ENCODE data around the gene BTBD8. TPM values are rescaled to one million over a fixed set of nuclear protein-coding genes. Genes with fewer than 3 reads are reported as not detected.

Gene BTBD8
- total RNA-seq, 1 donor from 2014 or later: 4.0 TPM

DNA sequence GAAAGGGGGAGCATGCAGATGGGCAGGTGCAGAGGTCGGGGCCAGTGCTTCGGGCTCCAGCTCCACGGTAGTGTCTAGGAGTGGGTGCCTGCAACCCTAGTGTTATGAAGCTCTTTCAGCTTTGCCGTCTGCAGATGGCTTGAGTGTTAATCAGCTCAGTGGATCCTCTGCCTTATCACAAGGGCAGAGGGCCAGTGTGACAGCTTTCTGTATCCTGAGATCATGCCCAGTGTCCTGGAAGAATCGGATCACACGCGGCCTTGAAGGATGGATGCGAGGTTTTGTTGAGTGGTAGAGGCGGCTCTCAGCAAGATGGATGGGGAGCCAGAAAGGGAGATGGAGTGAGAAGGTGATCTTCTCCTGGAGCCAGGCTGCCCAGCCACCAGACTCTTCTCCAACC, 112.1 kb downstream of the BTBD8 start:
- H3K9me3 ChIP-seq (replicated peaks): no peaks in the 10 kb centered on the region
- TF ChIP-seq, protein P1, sequence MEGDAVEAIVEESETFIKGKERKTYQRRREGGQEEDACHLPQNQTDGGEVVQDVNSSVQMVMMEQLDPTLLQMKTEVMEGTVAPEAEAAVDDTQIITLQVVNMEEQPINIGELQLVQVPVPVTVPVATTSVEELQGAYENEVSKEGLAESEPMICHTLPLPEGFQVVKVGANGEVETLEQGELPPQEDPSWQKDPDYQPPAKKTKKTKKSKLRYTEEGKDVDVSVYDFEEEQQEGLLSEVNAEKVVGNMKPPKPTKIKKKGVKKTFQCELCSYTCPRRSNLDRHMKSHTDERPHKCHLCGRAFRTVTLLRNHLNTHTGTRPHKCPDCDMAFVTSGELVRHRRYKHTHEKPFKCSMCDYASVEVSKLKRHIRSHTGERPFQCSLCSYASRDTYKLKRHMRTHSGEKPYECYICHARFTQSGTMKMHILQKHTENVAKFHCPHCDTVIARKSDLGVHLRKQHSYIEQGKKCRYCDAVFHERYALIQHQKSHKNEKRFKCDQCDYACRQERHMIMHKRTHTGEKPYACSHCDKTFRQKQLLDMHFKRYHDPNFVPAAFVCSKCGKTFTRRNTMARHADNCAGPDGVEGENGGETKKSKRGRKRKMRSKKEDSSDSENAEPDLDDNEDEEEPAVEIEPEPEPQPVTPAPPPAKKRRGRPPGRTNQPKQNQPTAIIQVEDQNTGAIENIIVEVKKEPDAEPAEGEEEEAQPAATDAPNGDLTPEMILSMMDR (IDR thresholded peaks at IDR 0.05; ENCODE audit: borderline replicate concordance): no peak
- no peak overlapping the region for H3K27ac ChIP-seq (replicated peaks)
- H3K4me1 ChIP-seq: no peaks in the 10 kb centered on the region
- H3K27me3 ChIP-seq (ENCODE audit: low read depth): no peaks in the 10 kb centered on the region
- no peaks in the 10 kb centered on the region for H3K36me3 ChIP-seq
- no peak overlapping the region for H3K4me3 ChIP-seq
- DNase-seq: no peak
- intact Hi-C loops (cut with micrococcal nuclease): no loop called here

DNA sequence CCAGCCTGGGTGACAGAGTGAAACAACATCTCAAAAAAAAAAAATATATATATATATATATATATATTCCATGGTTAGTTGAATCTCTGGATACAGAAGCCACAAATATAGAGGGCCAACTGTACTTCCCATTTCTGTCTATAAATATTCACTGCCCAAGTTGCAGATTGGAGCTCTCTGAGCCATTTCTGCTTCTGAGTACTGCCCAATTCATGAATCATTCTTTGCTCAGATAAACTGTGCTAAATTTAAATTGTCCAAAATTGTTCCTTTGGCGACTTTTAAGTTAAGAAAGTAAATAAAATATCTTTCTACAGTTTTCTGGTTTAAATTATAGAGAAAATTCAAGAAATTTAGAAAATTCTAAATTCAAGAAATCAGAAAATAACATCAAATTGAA, 114.4 kb downstream of the BTBD8 start:
- no peak overlapping the region for H3K27ac ChIP-seq (replicated peaks)
- H3K36me3 ChIP-seq: no peaks in the 10 kb centered on the region
- no peaks in the 10 kb centered on the region for H3K4me1 ChIP-seq
- intact Hi-C loops (cut with micrococcal nuclease): no loop called here
- no peak for DNase-seq
- no peaks in the 10 kb centered on the region for H3K27me3 ChIP-seq (ENCODE audit: low read depth)
- TF ChIP-seq, protein P1 (IDR thresholded peaks at IDR 0.05; ENCODE audit: borderline replicate concordance): no peak
- H3K4me3 ChIP-seq: no peak overlapping the region
- no peaks in the 10 kb centered on the region for H3K9me3 ChIP-seq (replicated peaks)

DNA sequence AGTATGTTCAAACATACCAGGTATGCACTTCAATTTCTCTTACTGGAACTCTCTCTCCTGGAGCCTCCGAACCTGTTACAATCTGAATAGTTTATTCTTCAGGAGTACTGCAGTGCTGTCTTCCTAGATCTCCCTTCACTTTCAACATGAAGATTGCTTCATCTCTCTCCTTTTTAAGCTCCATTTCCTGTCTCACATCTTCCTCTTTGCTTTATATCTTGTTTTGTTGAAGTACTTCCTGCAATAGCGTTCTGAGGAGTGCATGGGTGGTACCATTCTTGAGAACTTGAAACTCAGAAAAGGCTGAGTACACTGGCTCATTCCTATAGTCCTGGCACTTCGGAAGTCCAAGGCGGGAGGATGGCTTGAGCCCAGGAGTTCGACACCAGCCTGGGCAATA, 121.8 kb downstream of the BTBD8 start:
- H3K27me3 ChIP-seq (ENCODE audit: low read depth): no peaks in the 10 kb centered on the region
- peaks cover 15% of the 10 kb centered on the region for H3K9me3 ChIP-seq (replicated peaks)
- TF ChIP-seq, protein P1 (IDR thresholded peaks at IDR 0.05; ENCODE audit: borderline replicate concordance): no peak
- H3K4me3 ChIP-seq: no peak overlapping the region
- no peaks in the 10 kb centered on the region for H3K4me1 ChIP-seq
- DNase-seq: no peak
- intact Hi-C loops (cut with micrococcal nuclease): no loop called here
- H3K36me3 ChIP-seq: no peaks in the 10 kb centered on the region
- no peak overlapping the region for H3K27ac ChIP-seq (replicated peaks)

DNA sequence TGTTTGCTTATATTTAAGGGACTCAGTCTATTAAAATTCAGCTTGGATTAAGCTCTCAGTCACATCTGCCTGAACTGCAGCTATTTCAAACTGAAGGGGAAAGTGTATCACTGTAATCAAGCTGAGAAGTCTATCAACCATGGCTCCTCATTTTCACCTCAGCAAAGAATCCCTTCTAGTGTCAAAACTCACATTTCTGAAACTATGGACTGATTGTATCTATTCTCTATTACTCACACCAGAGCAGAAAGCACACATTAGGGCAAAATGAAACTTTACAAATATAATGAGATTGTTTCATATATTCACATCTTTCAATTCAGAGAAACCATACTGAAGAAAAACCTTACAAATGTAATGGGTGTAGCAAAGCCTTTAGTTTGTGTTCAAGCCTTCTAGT, 123.0 kb downstream of the BTBD8 start:
- H3K36me3 ChIP-seq: no peaks in the 10 kb centered on the region
- DNase-seq: no peak
- no peaks in the 10 kb centered on the region for H3K4me1 ChIP-seq
- H3K27me3 ChIP-seq (ENCODE audit: low read depth): no peaks in the 10 kb centered on the region
- no peak overlapping the region for H3K4me3 ChIP-seq
- TF ChIP-seq, protein P1 (IDR thresholded peaks at IDR 0.05; ENCODE audit: borderline replicate concordance): no peak
- intact Hi-C loops (cut with micrococcal nuclease): no loop called here
- peaks cover 23% of the 10 kb centered on the region for H3K9me3 ChIP-seq (replicated peaks)
- no peak overlapping the region for H3K27ac ChIP-seq (replicated peaks)

DNA sequence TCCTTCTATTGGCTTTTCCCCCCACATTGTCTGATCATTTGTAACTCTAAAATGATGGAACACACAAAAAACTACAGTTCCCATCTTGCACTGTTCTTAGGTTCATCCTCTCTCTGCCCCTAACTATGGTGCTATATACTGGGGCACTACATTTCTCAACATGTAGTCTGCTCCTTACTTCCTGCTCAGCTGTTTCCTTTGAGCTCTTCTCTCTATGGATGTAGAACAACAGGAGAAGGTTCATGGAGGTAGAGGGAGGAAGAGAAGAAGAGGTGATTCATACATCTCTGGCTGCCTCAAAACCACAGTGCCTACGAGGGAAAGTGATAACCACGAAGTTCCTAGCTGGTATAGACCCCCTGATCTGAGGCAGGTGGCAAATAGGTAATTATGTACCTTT, 130.6 kb downstream of the BTBD8 start:
- H3K4me3 ChIP-seq: no peak overlapping the region
- no peak for DNase-seq

More for the DNA sequence above, 130.6 kb downstream of the BTBD8 start:
- Histone ChIP-seq H3K4me1 (no peaks in the 10 kb centered on the region), H3K27me3 (ENCODE audit: low read depth) (no peaks in the 10 kb centered on the region), H3K36me3 (no peaks in the 10 kb centered on the region), H3K9me3 (replicated peaks) (peaks cover 20% of the 10 kb centered on the region), H3K27ac (replicated peaks) (no peak overlapping the region)
- intact Hi-C loops (cut with micrococcal nuclease): no loop called here
- TF ChIP-seq, protein P1 (IDR thresholded peaks at IDR 0.05; ENCODE audit: borderline replicate concordance): no peak

Measured in left ventricle myocardium inferior (tissue), 1 donor.